ENCODE results near the gene TRAFD1.
"Not testable (repeated sequence)": the region's sequence is repeated elsewhere in the genome, so short reads cannot be mapped to it uniquely, and the experiment has no call there.

The TRAFD1 gene

GRCh38 chr12:112108202-112109079 lies 16.9 kb upstream of the TRAFD1 start, which contains the start of gene NAA25:
NAA25 (minus strand) TSS chr12:112108783; CDS start chr12:112108773, 10 bp downstream.
- TF ChIP-seq, protein P1, sequence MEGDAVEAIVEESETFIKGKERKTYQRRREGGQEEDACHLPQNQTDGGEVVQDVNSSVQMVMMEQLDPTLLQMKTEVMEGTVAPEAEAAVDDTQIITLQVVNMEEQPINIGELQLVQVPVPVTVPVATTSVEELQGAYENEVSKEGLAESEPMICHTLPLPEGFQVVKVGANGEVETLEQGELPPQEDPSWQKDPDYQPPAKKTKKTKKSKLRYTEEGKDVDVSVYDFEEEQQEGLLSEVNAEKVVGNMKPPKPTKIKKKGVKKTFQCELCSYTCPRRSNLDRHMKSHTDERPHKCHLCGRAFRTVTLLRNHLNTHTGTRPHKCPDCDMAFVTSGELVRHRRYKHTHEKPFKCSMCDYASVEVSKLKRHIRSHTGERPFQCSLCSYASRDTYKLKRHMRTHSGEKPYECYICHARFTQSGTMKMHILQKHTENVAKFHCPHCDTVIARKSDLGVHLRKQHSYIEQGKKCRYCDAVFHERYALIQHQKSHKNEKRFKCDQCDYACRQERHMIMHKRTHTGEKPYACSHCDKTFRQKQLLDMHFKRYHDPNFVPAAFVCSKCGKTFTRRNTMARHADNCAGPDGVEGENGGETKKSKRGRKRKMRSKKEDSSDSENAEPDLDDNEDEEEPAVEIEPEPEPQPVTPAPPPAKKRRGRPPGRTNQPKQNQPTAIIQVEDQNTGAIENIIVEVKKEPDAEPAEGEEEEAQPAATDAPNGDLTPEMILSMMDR (IDR thresholded peaks at IDR 0.05; ENCODE audit: low read depth, low read length, missing control alignments) = no peak
- DNase-seq (ENCODE audit: extremely low read depth, low read depth) = no peak
- peak within 1 kb of the TSS; percentile 96 for H3K4me3 ChIP-seq (replicated peaks; ENCODE audit: low read depth, low read length)

GRCh38 chr12:112110787-112111662 lies 14.3 kb upstream of the TRAFD1 start:
- DNase-seq (ENCODE audit: extremely low read depth, low read depth); H3K4me3 ChIP-seq (replicated peaks; ENCODE audit: low read depth, low read length): not testable (repeated sequence)

DNA sequence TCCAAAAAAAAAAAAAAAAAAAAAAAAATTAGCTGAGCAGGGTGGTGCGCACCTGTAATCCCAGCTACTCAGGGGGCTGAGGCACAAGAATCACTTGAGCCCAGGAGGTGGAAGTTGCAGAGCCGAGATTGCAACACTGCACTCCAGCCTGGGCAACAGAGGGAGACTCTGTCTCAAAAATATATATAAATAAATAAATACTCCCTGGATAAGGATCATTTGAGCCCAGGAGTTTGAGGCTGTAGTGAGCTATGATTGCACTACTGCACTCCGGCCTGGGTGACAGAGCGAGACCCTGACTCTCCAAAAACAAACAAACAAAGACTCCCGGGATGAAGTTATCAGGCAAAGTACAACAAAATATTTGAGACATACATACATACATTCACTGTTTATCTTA lies 13.4 kb upstream of the TRAFD1 start:
- DNase-seq (ENCODE audit: extremely low read depth, low read depth) = no peak
- TF ChIP-seq, protein P1 (IDR thresholded peaks at IDR 0.05; ENCODE audit: low read depth, low read length, missing control alignments) = no peak
- no peak overlapping the region for H3K4me3 ChIP-seq (replicated peaks; ENCODE audit: low read depth, low read length)

DNA sequence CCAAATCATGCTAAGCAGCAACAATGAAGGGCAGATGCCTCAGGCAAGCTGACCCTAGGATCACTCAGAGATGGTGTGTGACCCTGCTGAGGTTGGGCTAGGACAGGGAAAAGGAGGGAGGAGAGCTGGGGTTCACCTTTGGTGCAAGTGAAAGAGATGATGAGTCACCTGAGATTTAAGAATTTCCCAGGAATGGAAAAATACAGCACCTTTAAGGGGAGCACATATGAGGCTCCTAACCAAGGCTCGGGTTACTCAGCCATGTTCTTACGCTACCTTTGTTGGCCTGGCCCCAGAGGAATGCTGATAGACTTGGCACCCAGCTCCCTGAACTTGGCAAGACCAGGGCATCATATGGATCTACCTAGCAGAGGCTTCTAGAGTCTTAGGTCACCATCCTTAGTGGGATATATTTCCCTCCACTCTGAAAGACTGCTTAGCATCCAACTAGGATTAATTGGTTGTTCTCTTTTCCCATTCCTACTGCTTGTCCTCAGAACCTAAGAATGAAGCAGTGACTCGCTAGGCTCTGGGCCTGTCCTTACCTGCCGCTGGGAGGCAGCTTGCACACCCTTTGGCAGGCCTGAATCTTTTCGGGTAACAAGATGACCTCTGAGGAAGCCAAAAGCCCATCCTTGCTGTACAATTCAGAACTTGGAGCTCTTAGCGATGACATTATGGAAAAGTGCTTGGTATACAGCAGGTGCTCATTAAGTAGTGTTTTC lies 12.8 kb upstream of the TRAFD1 start:
- TF ChIP-seq, protein P1 (IDR thresholded peaks at IDR 0.05; ENCODE audit: low read depth, low read length, missing control alignments) = no peak
- no peak for DNase-seq (ENCODE audit: extremely low read depth, low read depth)
- H3K4me3 ChIP-seq (replicated peaks; ENCODE audit: low read depth, low read length) = no peak overlapping the region

GRCh38 chr12:112115259-112116045 lies 9.9 kb upstream of the TRAFD1 start:
- H3K4me3 ChIP-seq (replicated peaks; ENCODE audit: low read depth, low read length) = no peak overlapping the region
- TF ChIP-seq, protein P1 (IDR thresholded peaks at IDR 0.05; ENCODE audit: low read depth, low read length, missing control alignments) = no peak

DNA sequence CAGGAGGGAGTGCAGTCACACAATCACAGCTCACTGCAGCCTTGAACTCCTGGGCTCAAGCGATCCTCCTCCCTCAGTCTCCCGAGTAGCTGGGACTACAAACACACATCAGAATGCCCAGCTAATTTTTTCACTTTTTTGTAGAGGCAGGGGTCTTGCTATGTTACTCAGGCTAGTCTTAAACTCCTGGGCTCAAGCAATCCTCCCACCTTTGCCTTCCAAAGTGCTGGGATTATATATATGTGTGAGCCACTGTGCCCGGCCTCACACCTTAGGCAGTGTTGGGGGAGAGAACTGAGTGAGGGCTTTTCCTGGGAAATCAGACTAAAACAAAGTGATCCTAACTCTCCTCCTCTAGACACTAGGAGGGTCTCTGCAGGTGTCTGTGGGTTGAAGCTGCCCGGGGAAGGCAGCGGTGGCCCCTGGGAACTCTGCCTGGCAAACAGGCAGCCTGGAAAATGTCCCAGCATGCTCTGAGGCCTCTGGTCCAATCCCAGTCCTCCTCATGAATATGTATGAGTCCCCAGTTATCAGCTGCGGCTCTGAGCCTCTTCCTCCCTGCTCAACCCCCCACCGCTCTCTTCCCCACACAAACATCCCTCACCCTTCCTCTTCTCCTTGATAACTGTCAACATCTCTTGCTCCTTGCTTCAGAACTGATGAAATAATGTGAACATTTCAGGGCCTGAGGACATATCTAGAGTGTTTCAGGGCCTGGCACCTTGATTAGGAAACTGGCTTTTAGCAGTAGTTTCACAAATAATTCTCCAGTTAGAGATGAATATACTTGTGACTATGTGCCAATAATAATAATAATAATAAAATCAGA lies 8.9 kb upstream of the TRAFD1 start:
- DNase-seq (ENCODE audit: extremely low read depth, low read depth) = no peak
- TF ChIP-seq, protein P1 (IDR thresholded peaks at IDR 0.05; ENCODE audit: low read depth, low read length, missing control alignments) = no peak
- no peak overlapping the region for H3K4me3 ChIP-seq (replicated peaks; ENCODE audit: low read depth, low read length)

More at GRCh38 chr12:112115259-112116045, 9.9 kb upstream of the TRAFD1 start:
- no peak for DNase-seq (ENCODE audit: extremely low read depth, low read depth)
